Spleen (tissue), 11 donors: ENCODE data around the gene TMEM183A. TPM values are rescaled to one million over a fixed set of nuclear protein-coding genes. Genes with fewer than 3 reads are reported as not detected.
"Not testable (repeated sequence)": the region's sequence is repeated elsewhere in the genome, so short reads cannot be mapped to it uniquely, and the experiment has no call there.

Experiments used
- DNase-seq: peaks from one replicate; pipeline ENCODE4 v3.0.0-alpha.2; 2020
- H3K27ac ChIP-seq, 8 donors: fragments of 200-600 bp; sonication (generic) in 7 of 8; 1 replicate in 4 of 8; 2 replicates in 4 of 8; pipeline versions ENCODE4 v1.5.0 to v1.8.0; 2016 to 2021; ENCODE audit warnings: inconsistent platforms in 4 of 8, mild to moderate bottlenecking in 4 of 8, moderate library complexity in 1 of 8
- H3K27me3 ChIP-seq, 7 donors: fragments of 200-600 bp; sonication (generic) in 6 of 7; replicated peaks in 1 of 7; 1 replicate in 4 of 7; 2 replicates in 3 of 7; pipeline versions ENCODE4 v1.5.0 to v1.8.0; 2016 to 2021; ENCODE audit warnings: inconsistent platforms in 3 of 7, mild to moderate bottlenecking in 1 of 7
- H3K36me3 ChIP-seq, 6 donors: fragments of 200-600 bp; sonication (generic) in 5 of 6; 1 replicate in 4 of 6; 2 replicates in 2 of 6; pipeline versions ENCODE4 v1.5.0 to v1.8.0; 2016 to 2021; ENCODE audit warnings: inconsistent platforms in 2 of 6
- H3K4me1 ChIP-seq, 6 donors: fragments of 200-600 bp; sonication (generic) in 5 of 6; 1 replicate in 3 of 6; 2 replicates in 3 of 6; pipeline versions ENCODE4 v1.5.0 to v1.8.0; 2016 to 2021; ENCODE audit warnings: inconsistent platforms in 3 of 6
- H3K4me3 ChIP-seq, 8 donors: fragments of 200-600 bp; sonication (generic) in 7 of 8; 1 replicate in 4 of 8; 2 replicates in 4 of 8; pipeline versions ENCODE4 v1.5.0 to v1.8.0; 2016 to 2021; ENCODE audit warnings: inconsistent platforms in 4 of 8, mild to moderate bottlenecking in 4 of 8, moderate library complexity in 2 of 8
- H3K9me3 ChIP-seq, 8 donors: fragments of 200-600 bp; sonication (generic) in 7 of 8; 1 replicate in 4 of 8; 2 replicates in 4 of 8; pipeline versions ENCODE4 v1.5.0 to v1.8.0; 2016 to 2021; ENCODE audit warnings: inconsistent platforms in 4 of 8
- POLR2A ChIP-seq, 3 donors: fragments of 450-650 bp; IDR thresholded peaks; one replicate each; pipeline ENCODE4 v1.5.1; 2017; ENCODE audit warnings: antibody characterized with exemption in 3 of 3, mild to moderate bottlenecking in 1 of 3
- POLR2AphosphoS5 ChIP-seq, 3 donors: sonication (generic); formaldehyde crosslinking; IDR thresholded peaks; one replicate each; pipeline ENCODE4 v1.5.1; 2017; ENCODE audit warnings: antibody characterized with exemption in 3 of 3
- WGBS, 5 donors: extraction: QIAGEN DNeasy Blood & Tissue Kit in 3 of 5; methylation state at CpG; one replicate each; pipeline versions ENCODE4 v1.1.5 to v1.1.7; 2013 to 2018; 5-methylcytosine and 5-hydroxymethylcytosine counted together
- intact Hi-C: fragments of 100-400 bp; cut with DNase I; formaldehyde crosslinking; loops from one replicate; pipeline ENCODE4 v1.15.0; 2023; ENCODE audit warnings: low total_unique reads
- polyA plus RNA-seq, 3 donors: library from polyadenylated mRNA; stranded (reverse); fragments of 200-250 nt; gene quantifications; one replicate each; pipeline ENCODE4 v1.2.1, GENCODE V29; 2013
- total RNA-seq, 7 donors: library from RNA; depleted of rRNA in 3 of 7; stranded (reverse); fragments of >200 nt in 3 of 7; fragmentation: NEBNext Ultra II Directional in 4 of 7; extraction: Animal tissue kit (Norgen Biotek cat#: 25700) in 4 of 7; gene quantifications; one replicate each; pipeline versions ENCODE4 v1.1.0 to v1.2.1, GENCODE V29; 2016 to 2021
- TF ChIP-seq, protein P1 (sequence below), 11 experiments: fragments of 200-600 bp in 7 of 11; fragments of 450-650 bp in 4 of 11; sonication (generic) in 4 of 11; IDR thresholded peaks in 8 of 11; conservative IDR thresholded peaks in 3 of 11; 1 replicate in 7 of 11; 2 replicates in 4 of 11; pipeline versions ENCODE4 v1.4.0 to v1.8.0; 2016 to 2021; ENCODE audit warnings: antibody characterized with exemption in 11 of 11, inconsistent platforms in 4 of 11, mild to moderate bottlenecking in 1 of 11
- donor health status: healthy with polysubstance abuse.
- donor health status: DM: no; HTN: no; CAD: no; lungs with moderate emphysema.
- donor health status: DM: no; HTN: no; CAD: no.
- donor health status: Bipolar disorder and iron deficiency.
- donor health status: healthy.
- donor health status: DM: no; HTN: no; CAD: no.
- donor health status: DM: yes; HTN: yes; CAD: no.

TMEM183A gene
- total and polyA plus RNA-seq, 10 donors = 30.3 to 61.9 (median 52.4) TPM

- H3K4me1 ChIP-seq = peaks cover 0 to 7% (median 0%) of the 10 kb centered on the region in 6 donors
- H3K36me3 ChIP-seq = no peaks in the 10 kb centered on the region
- no peaks in the 10 kb centered on the region for H3K27me3 ChIP-seq
- DNase-seq = no peak
- TF ChIP-seq, protein P1, sequence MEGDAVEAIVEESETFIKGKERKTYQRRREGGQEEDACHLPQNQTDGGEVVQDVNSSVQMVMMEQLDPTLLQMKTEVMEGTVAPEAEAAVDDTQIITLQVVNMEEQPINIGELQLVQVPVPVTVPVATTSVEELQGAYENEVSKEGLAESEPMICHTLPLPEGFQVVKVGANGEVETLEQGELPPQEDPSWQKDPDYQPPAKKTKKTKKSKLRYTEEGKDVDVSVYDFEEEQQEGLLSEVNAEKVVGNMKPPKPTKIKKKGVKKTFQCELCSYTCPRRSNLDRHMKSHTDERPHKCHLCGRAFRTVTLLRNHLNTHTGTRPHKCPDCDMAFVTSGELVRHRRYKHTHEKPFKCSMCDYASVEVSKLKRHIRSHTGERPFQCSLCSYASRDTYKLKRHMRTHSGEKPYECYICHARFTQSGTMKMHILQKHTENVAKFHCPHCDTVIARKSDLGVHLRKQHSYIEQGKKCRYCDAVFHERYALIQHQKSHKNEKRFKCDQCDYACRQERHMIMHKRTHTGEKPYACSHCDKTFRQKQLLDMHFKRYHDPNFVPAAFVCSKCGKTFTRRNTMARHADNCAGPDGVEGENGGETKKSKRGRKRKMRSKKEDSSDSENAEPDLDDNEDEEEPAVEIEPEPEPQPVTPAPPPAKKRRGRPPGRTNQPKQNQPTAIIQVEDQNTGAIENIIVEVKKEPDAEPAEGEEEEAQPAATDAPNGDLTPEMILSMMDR (IDR thresholded peaks at IDR 0.05 in 8 of 11, conservative IDR thresholded peaks at IDR 0.05 in 3 of 11) = no peak
- no peak for TF ChIP-seq POLR2A (IDR thresholded peaks at IDR 0.05)
- TF ChIP-seq POLR2AphosphoS5 (IDR thresholded peaks at IDR 0.05) = no peak
- WGBS, 5 donors = 74 to 87% (median 82%) methylated on average over 3 of the region's 3 CpGs
- intact Hi-C loops = no loop called here
- no peaks in the 10 kb centered on the region for H3K9me3 ChIP-seq
- H3K4me3 ChIP-seq = no peak overlapping the region
- H3K27ac ChIP-seq = peak overlapping the region in 3 of 8 donors; percentile 52 to 66 (median 54)
These were observed 24.3 kb upstream of the TMEM183A start for GRCh38 chr1:202982715-202983430.

DNA sequence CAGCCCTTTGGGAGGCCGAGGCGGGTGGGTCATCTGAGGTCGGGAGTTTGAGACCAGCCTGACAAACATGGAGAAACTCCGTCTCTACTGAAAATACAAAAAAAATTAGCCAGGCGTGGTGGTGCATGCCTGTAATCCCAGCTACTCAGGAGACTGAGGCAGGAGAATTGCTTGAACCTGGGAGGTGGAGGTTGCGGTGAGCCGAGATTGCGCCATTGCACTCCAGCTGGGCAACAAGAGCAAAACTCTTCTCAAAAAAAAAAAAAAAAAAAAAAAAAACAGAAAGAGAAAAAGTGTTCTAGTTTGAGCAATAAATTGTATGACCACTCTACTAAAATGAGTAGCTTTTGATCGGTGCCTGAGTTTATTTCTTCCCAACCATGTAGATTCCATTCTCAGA is 21.1 kb upstream of the TMEM183A start:
- H3K36me3 ChIP-seq, H3K27me3 ChIP-seq, H3K4me3 ChIP-seq, H3K9me3 ChIP-seq, intact Hi-C loops, DNase-seq, H3K27ac ChIP-seq: not testable (repeated sequence)
- peaks cover 0 to 32% (median 7%) of the 10 kb centered on the region in 6 donors for H3K4me1 ChIP-seq
- 70 to 92% (median 80%) methylated on average over 9 of the region's 9 CpGs for WGBS, 5 donors

DNA sequence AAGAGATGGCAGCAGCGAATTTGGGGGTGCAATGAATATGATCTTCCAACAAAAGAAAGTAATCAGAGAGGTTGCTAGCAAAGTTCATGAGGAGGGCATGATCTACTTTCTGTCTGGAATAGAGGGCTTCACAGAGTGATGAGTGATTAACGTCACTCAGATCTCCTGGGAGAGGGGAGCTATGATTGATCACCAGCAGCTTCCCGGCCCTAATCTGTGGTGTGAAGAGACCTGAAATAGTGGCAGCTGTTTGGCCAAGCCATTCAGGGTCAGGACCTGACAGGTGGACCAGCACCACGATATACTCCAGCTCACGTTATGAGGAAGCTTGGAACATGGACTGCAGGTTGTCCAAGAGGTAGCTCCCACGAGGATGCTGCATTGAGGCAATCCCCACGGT is 19.9 kb upstream of the TMEM183A start:
- DNase-seq = no peak
- no peak for TF ChIP-seq POLR2A (IDR thresholded peaks at IDR 0.05)
- TF ChIP-seq POLR2AphosphoS5 (IDR thresholded peaks at IDR 0.05) = no peak
- TF ChIP-seq, protein P1 (IDR thresholded peaks at IDR 0.05 in 8 of 11, conservative IDR thresholded peaks at IDR 0.05 in 3 of 11) = no peak
- Histone ChIP-seq H3K36me3 (no peaks in the 10 kb centered on the region), H3K9me3 (peaks cover 0 to 3% (median 0%) of the 10 kb centered on the region in 8 donors), H3K4me1 (peaks cover 0 to 33% (median 7%) of the 10 kb centered on the region in 6 donors), H3K4me3 (no peak overlapping the region), H3K27ac (no peak overlapping the region), H3K27me3 (no peaks in the 10 kb centered on the region)
- WGBS, 5 donors = 71 to 83% (median 80%) methylated on average over 6 to 7 of the region's 7 CpGs
- intact Hi-C loops = no loop called here

- no peak overlapping the region for H3K4me3 ChIP-seq
- peak overlapping the region in 1 of 8 donors; percentile 11 for H3K27ac ChIP-seq
- H3K9me3 ChIP-seq = peaks cover 0 to 3% (median 0%) of the 10 kb centered on the region in 8 donors
- peaks cover 0 to 27% (median 7%) of the 10 kb centered on the region in 6 donors for H3K4me1 ChIP-seq
- DNase-seq = no peak
- intact Hi-C loops = no loop called here
- TF ChIP-seq POLR2A (IDR thresholded peaks at IDR 0.05) = no peak
- TF ChIP-seq, protein P1 (IDR thresholded peaks at IDR 0.05 in 8 of 11, conservative IDR thresholded peaks at IDR 0.05 in 3 of 11) = no peak
- TF ChIP-seq POLR2AphosphoS5 (IDR thresholded peaks at IDR 0.05) = no peak
- H3K36me3 ChIP-seq = no peaks in the 10 kb centered on the region
- no peaks in the 10 kb centered on the region for H3K27me3 ChIP-seq
- WGBS, 5 donors = 47 to 82% (median 61%) methylated on average over 5 of the region's 5 CpGs
These were observed 19.1 kb upstream of the TMEM183A start for GRCh38 chr1:202987922-202988583.
